ENCODE results near the gene CNTNAP2. TPM values are rescaled to one million over a fixed set of nuclear protein-coding genes. Genes with fewer than 3 reads are reported as not detected.

The CNTNAP2 gene
- total and polyA plus RNA-seq, 2 of the 8 experiments (the other 6 are each of a cell fraction or from before 2014, with no cell fraction given), result 27.9 to 71.0 TPM

DNA sequence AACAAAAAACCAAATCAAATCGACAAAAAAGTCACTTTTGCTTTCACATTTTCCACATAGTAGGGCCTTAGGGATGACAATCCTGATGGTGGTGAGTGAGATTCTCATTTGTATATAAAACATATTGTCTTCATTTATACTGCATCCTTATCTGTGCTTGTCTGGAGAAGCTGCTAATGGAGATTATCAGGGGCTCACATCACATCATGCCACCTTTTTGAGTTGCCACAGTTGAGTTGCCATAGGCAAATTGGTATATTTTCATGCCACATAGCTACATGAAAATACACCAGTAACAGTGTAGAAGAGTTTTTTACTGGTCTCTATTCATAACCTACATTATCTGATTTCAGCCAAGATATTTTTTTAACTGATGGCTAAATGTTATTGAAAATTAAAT is 85.3 kb downstream of the CNTNAP2 start:
- no peak for TF ChIP-seq JUND (IDR thresholded peaks at IDR 0.05; ENCODE audit: low read length)
- TF ChIP-seq TBP (IDR thresholded peaks at IDR 0.05; ENCODE audit: low read depth, low read length), result no peak
- no peak for TF ChIP-seq JUN (IDR thresholded peaks at IDR 0.05; ENCODE audit: low read depth, low read length)
- TF ChIP-seq, protein P1, sequence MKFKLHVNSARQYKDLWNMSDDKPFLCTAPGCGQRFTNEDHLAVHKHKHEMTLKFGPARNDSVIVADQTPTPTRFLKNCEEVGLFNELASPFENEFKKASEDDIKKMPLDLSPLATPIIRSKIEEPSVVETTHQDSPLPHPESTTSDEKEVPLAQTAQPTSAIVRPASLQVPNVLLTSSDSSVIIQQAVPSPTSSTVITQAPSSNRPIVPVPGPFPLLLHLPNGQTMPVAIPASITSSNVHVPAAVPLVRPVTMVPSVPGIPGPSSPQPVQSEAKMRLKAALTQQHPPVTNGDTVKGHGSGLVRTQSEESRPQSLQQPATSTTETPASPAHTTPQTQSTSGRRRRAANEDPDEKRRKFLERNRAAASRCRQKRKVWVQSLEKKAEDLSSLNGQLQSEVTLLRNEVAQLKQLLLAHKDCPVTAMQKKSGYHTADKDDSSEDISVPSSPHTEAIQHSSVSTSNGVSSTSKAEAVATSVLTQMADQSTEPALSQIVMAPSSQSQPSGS (IDR thresholded peaks at IDR 0.05; ENCODE audit: low read length), result no peak
- no peak for TF ChIP-seq BCL11A (IDR thresholded peaks at IDR 0.05; ENCODE audit: low read depth in 2 of 2, low read length in 2 of 2)
- TF ChIP-seq MAX (IDR thresholded peaks at IDR 0.05), result no peak
- no peak for TF ChIP-seq TAF7 (optimal IDR thresholded peaks at IDR 0.05; ENCODE audit: borderline replicate concordance, low read depth, low read length)
- TF ChIP-seq SRF (IDR thresholded peaks at IDR 0.05; ENCODE audit: low read depth, low read length), result no peak
- TF ChIP-seq RFX5 (IDR thresholded peaks at IDR 0.05; ENCODE audit: borderline replicate concordance, low read depth, low read length), result no peak
- TF ChIP-seq ATF3 (IDR thresholded peaks at IDR 0.05; ENCODE audit: insufficient read depth, low read depth, low read length), result no peak
- TF ChIP-seq KDM4A (IDR thresholded peaks at IDR 0.05; ENCODE audit: low read depth, low read length, severe bottlenecking), result no peak
- TF ChIP-seq EGR1 (IDR thresholded peaks at IDR 0.05; ENCODE audit: borderline replicate concordance, low read depth, low read length), result no peak
- no peak for TF ChIP-seq BACH1 (IDR thresholded peaks at IDR 0.05; ENCODE audit: low read length)
- no peak overlapping the region for H4K91ac ChIP-seq (replicated peaks; ENCODE audit: insufficient read length, low read length)
- H3K4me2 ChIP-seq (ENCODE audit: insufficient read depth in 1 of 2, low read depth in 2 of 2, low read length in 2 of 2), result no peak overlapping the region
- no peak overlapping the region for H3K56ac ChIP-seq (replicated peaks; ENCODE audit: insufficient read length, low read depth, low read length)
- H3K9me3 ChIP-seq (ENCODE audit: insufficient read depth in 2 of 2, low read depth in 1 of 2, low read length in 1 of 2), result no peaks in the 10 kb centered on the region
- DNase-seq (ENCODE audit: low read depth in 1 of 2, low spot score in 2 of 2), result no peak
- no peak overlapping the region for H3K27ac ChIP-seq (ENCODE audit: low read depth, low read length)
- no peak overlapping the region for H2BK120ac ChIP-seq (replicated peaks; ENCODE audit: low read depth, low read length)
- no peak for FAIRE-seq
- 88% methylated on average over 1 of the region's 1 CpG; no CpG with 5 or more reads in 1 of the 2 experiments for WGBS, 2 experiments (ENCODE audit: extremely low coverage in 1 of 2, insufficient coverage in 1 of 2, insufficient read length in 1 of 2, insufficient replicate concordance in 2 of 2, low coverage in 1 of 2, low lambda C conversion rate in 2 of 2, missing lambda C conversion rate in 1 of 2)
- H3K14ac ChIP-seq (ENCODE audit: insufficient read length), result no peak overlapping the region
- H2AFZ ChIP-seq (ENCODE audit: low read length), result no peak overlapping the region
- no peak overlapping the region for H2BK12ac ChIP-seq (ENCODE audit: low read depth, low read length)
- no peak overlapping the region for H4K8ac ChIP-seq (ENCODE audit: extremely low read depth, insufficient read depth, low read length)
- no peaks in the 10 kb centered on the region for H3K23me2 ChIP-seq (ENCODE audit: low read depth, low read length)
- no peak overlapping the region for H3K9ac ChIP-seq (replicated peaks in 1 of 4; ENCODE audit: extremely low read depth in 1 of 4, low read depth in 3 of 4, low read length in 3 of 4)
- no peak overlapping the region for H2AK5ac ChIP-seq (ENCODE audit: low read depth, low read length)
- no peaks in the 10 kb centered on the region; a peak in 1 of 8 replicates for H3K36me3 ChIP-seq (ENCODE audit: control insufficient read depth in 2 of 4, insufficient read depth in 4 of 4, low read length in 3 of 4)
- no peak overlapping the region for H2BK15ac ChIP-seq (ENCODE audit: low read length)
- no peak overlapping the region for H3K23ac ChIP-seq (ENCODE audit: insufficient read length)
- H3K79me1 ChIP-seq (ENCODE audit: low read depth, low read length), result no peaks in the 10 kb centered on the region
- H4K5ac ChIP-seq (ENCODE audit: insufficient read length, low read depth, low read length), result no peak overlapping the region
- no peaks in the 10 kb centered on the region for H4K20me1 ChIP-seq (replicated peaks in 1 of 2; ENCODE audit: control insufficient read depth in 1 of 2, insufficient read depth in 2 of 2, low read length in 2 of 2)
- H3K27me3 ChIP-seq (replicated peaks in 1 of 4; ENCODE audit: control insufficient read depth in 3 of 4, extremely low read depth in 1 of 4, insufficient read depth in 3 of 4, low read length in 3 of 4), result no peaks in the 10 kb centered on the region
- ChIA-PET POLR2A (ENCODE audit: partially characterized antibody) (no interaction called here), CTCF (ENCODE audit: partially characterized antibody) (no interaction called here)
- no peaks in the 10 kb centered on the region for H3K4me1 ChIP-seq (replicated peaks in 1 of 4; ENCODE audit: control insufficient read depth in 3 of 4, insufficient read depth in 4 of 4, low read length in 3 of 4)
- H3K4me3 ChIP-seq (ENCODE audit: extremely low read depth in 1 of 4, insufficient read depth in 2 of 4, low read depth in 3 of 4, low read length in 4 of 4), result no peak overlapping the region
- H3K79me2 ChIP-seq (ENCODE audit: control insufficient read depth in 1 of 2, insufficient read depth in 2 of 2, low read length in 2 of 2), result no peaks in the 10 kb centered on the region
- no peak overlapping the region for H3K4ac ChIP-seq (replicated peaks; ENCODE audit: insufficient read length, low read depth, low read length)
- no peak overlapping the region for H2BK5ac ChIP-seq (ENCODE audit: low read depth, low read length)
- no peak overlapping the region for H3K18ac ChIP-seq (ENCODE audit: extremely low read depth, low read length)
- H2BK20ac ChIP-seq (ENCODE audit: low read length), result no peak overlapping the region
